CD4-positive, alpha-beta memory T cell (primary cell): ENCODE measurements around the gene SPON1. TPM values are rescaled to one million over a fixed set of nuclear protein-coding genes. Genes with fewer than 3 reads are reported as not detected.
"Not testable (repeated sequence)": the region's sequence is repeated elsewhere in the genome, so short reads cannot be mapped to it uniquely, and the experiment has no call there.

Source experiments
- CTCF ChIA-PET: fragments of 350-600 bp; sonication (Branson Sonifier 250); formaldehyde crosslinking; loops from one replicate; lab custom pipeline; 2021; ENCODE audit warnings: inconsistent platforms; ENCODE audit not compliant: partially characterized antibody; lab: Charles Lee
- POLR2A ChIA-PET: fragments of 350-600 bp; sonication (Branson Sonifier 250); formaldehyde crosslinking; loops from one replicate; lab custom pipeline; 2021; ENCODE audit not compliant: partially characterized antibody; lab: Charles Lee
- DNase-seq, 5 donors: peaks; one replicate each; pipeline versions ENCODE4 v3.0.0 to v3.0.0-alpha.2; 2020 to 2022; ENCODE audit warnings: mixed read lengths in 1 of 5
- H3K27ac ChIP-seq: one replicate; pipeline ENCODE4 v1.7.0; 2013; ENCODE audit warnings: low read depth, low read length
- H3K27me3 ChIP-seq: 2 replicates; pipeline ENCODE4 v1.7.0; 2013; ENCODE audit warnings: mild to moderate bottlenecking, low read length, moderate library complexity; ENCODE audit not compliant: insufficient read depth
- H3K36me3 ChIP-seq: 2 replicates; pipeline ENCODE4 v1.7.0; 2013; ENCODE audit warnings: mild to moderate bottlenecking, low read length, moderate library complexity; ENCODE audit not compliant: insufficient read depth
- H3K4me1 ChIP-seq: 2 replicates; pipeline ENCODE4 v1.7.0; 2013; ENCODE audit warnings: mild to moderate bottlenecking, low read length, moderate library complexity; ENCODE audit not compliant: insufficient read depth
- H3K4me3 ChIP-seq, 2 donors: one replicate each; pipeline ENCODE4 v1.7.0; 2013; ENCODE audit warnings: low read length in 2 of 2, mild to moderate bottlenecking in 1 of 2
- H3K9me3 ChIP-seq, 2 donors: one replicate each; pipeline ENCODE4 v1.7.0; 2013; ENCODE audit warnings: low read length in 2 of 2, control low read depth in 1 of 2; ENCODE audit not compliant: control insufficient read depth in 1 of 2
- H3K27ac Mint-ChIP-seq, 7 donors: one replicate each; pipeline ENCODE4 v1.8.0; 2020 to 2021; ENCODE audit warnings: mixed read lengths in 7 of 7, mild to moderate bottlenecking in 6 of 7, inconsistent platforms in 3 of 7, moderate library complexity in 3 of 7
- H3K27me3 Mint-ChIP-seq, 2 donors: one replicate each; pipeline ENCODE4 v1.8.0; 2020 to 2021; ENCODE audit warnings: mixed read lengths in 2 of 2
- H3K36me3 Mint-ChIP-seq, 2 donors: one replicate each; pipeline ENCODE4 v1.8.0; 2020 to 2021; ENCODE audit warnings: mixed read lengths in 2 of 2, inconsistent platforms in 1 of 2, mild to moderate bottlenecking in 1 of 2
- H3K4me1 Mint-ChIP-seq, 4 donors: one replicate each; pipeline ENCODE4 v1.8.0; 2020 to 2021; ENCODE audit warnings: mixed read lengths in 4 of 4, mild to moderate bottlenecking in 1 of 4
- H3K4me3 Mint-ChIP-seq, 8 donors: one replicate each; pipeline ENCODE4 v1.8.0; 2020 to 2021; ENCODE audit warnings: mixed read lengths in 8 of 8, mild to moderate bottlenecking in 7 of 8, moderate library complexity in 6 of 8, inconsistent platforms in 3 of 8
- H3K9me3 Mint-ChIP-seq, 8 donors: one replicate each; pipeline ENCODE4 v1.8.0; 2020 to 2021; ENCODE audit warnings: mixed read lengths in 8 of 8, mild to moderate bottlenecking in 5 of 8, inconsistent platforms in 3 of 8, moderate library complexity in 1 of 8
- intact Hi-C: fragments of 100-400 bp; cut with micrococcal nuclease; formaldehyde crosslinking; loops from one replicate; pipeline ENCODE4 v1.15.1; 2023
- polyA plus RNA-seq, 2 donors: library from polyadenylated mRNA; unstranded; fragments of 300-500 nt; fragmentation: Illumina TruSeq; gene quantifications; one replicate each; pipeline ENCODE4 v1.2.3, GENCODE V29; 2021
- total RNA-seq, 2 experiments: library from RNA; stranded (reverse); gene quantifications; one replicate each; pipeline ENCODE4 v1.2.3, GENCODE V29; 2021

SPON1 gene
- total and polyA plus RNA-seq, 4 experiments from 2014 or later = 2.0 to 60.4 (median 30.6) TPM

- intact Hi-C loops = no loop called here
- POLR2A ChIA-PET = no interaction called here
These were observed 311.4 kb downstream of the SPON1 start for GRCh38 chr11:14273895-14274294.

GRCh38 chr11:14275076-14275475 lies 312.6 kb downstream of the SPON1 start:
- H3K27ac Mint-ChIP-seq = peak overlapping the region in 3 of 7 donors; percentile 47 to 67 (median 57)
- POLR2A ChIA-PET = no interaction called here
- peaks cover 10 to 11% of the 10 kb centered on the region in 2 donors for H3K36me3 Mint-ChIP-seq
- Histone ChIP-seq H3K36me3 (no peaks in the 10 kb centered on the region), H3K9me3 (no peaks in the 10 kb centered on the region), H3K27me3 (no peaks in the 10 kb centered on the region), H3K27ac (no peak overlapping the region), H3K4me1 (peaks cover 22% of the 10 kb centered on the region), H3K4me3 (no peak overlapping the region)
- H3K4me1 Mint-ChIP-seq = peaks cover 21 to 29% (median 25%) of the 10 kb centered on the region in 4 donors
- no peaks in the 10 kb centered on the region for H3K27me3 Mint-ChIP-seq
- H3K4me3 Mint-ChIP-seq = no peak overlapping the region
- CTCF ChIA-PET = no interaction called here
- intact Hi-C loops = no loop called here
- no peak for DNase-seq
- H3K9me3 Mint-ChIP-seq = peaks cover 0 to 2% (median 0%) of the 10 kb centered on the region in 8 donors

More at GRCh38 chr11:14273895-14274294, 311.4 kb downstream of the SPON1 start:
- Histone ChIP-seq H3K27me3 (no peaks in the 10 kb centered on the region), H3K36me3 (no peaks in the 10 kb centered on the region), H3K9me3 (no peaks in the 10 kb centered on the region), H3K4me1 (peaks cover 29% of the 10 kb centered on the region), H3K27ac (no peak overlapping the region), H3K4me3 (no peak overlapping the region)
- CTCF ChIA-PET = interaction anchor here (0.7 kb wide), 1 partner anchor 181 kb away, joined by 3 read pairs; no protein-coding TSS in a partner anchor
- peaks cover 0 to 2% (median 0%) of the 10 kb centered on the region in 8 donors for H3K9me3 Mint-ChIP-seq
- H3K4me1 Mint-ChIP-seq = peaks cover 25 to 34% (median 30%) of the 10 kb centered on the region in 4 donors
- DNase-seq = no peak
- no peak overlapping the region for H3K4me3 Mint-ChIP-seq
- peaks cover 5% of the 10 kb centered on the region in 2 donors for H3K36me3 Mint-ChIP-seq
- no peaks in the 10 kb centered on the region for H3K27me3 Mint-ChIP-seq
- H3K27ac Mint-ChIP-seq = no peak overlapping the region

- DNase-seq, H3K36me3 ChIP-seq, H3K4me3 Mint-ChIP-seq, CTCF ChIA-PET, H3K4me1 Mint-ChIP-seq, POLR2A ChIA-PET, H3K27me3 Mint-ChIP-seq, H3K27me3 ChIP-seq, H3K4me1 ChIP-seq, H3K9me3 ChIP-seq, H3K27ac ChIP-seq, H3K4me3 ChIP-seq, H3K9me3 Mint-ChIP-seq, intact Hi-C loops, H3K27ac Mint-ChIP-seq: not testable (repeated sequence)
- H3K36me3 Mint-ChIP-seq = peaks cover 11 to 15% of the 10 kb centered on the region in 2 donors
These were observed 316.3 kb downstream of the SPON1 start for GRCh38 chr11:14278869-14279268.

GRCh38 chr11:14288189-14288935 lies 325.8 kb downstream of the SPON1 start:
- no peaks in the 10 kb centered on the region for H3K9me3 ChIP-seq
- no peaks in the 10 kb centered on the region for H3K27me3 Mint-ChIP-seq
- no peaks in the 10 kb centered on the region for H3K36me3 ChIP-seq
- peak overlapping the region; percentile 47 to 80 (median 64) for H3K4me3 Mint-ChIP-seq
- peaks cover 19 to 24% of the 10 kb centered on the region in 2 donors for H3K36me3 Mint-ChIP-seq
- H3K4me1 Mint-ChIP-seq = peaks cover 10 to 17% (median 14%) of the 10 kb centered on the region in 4 donors
- POLR2A ChIA-PET = no interaction called here
- no peaks in the 10 kb centered on the region for H3K27me3 ChIP-seq
- peaks cover 9% of the 10 kb centered on the region for H3K4me1 ChIP-seq
- CTCF ChIA-PET = interaction anchor here (0.7 to 1.4 kb wide), 2 partner anchors 12 to 167 kb away, joined by 4 to 6 read pairs; no protein-coding TSS in a partner anchor
- no peak overlapping the region for H3K27ac ChIP-seq
- DNase-seq = peak in 2 of 5 donors; percentile 10 to 19
- peak overlapping the region; percentile 9 to 92 (median 87) for H3K27ac Mint-ChIP-seq
- no peak overlapping the region for H3K4me3 ChIP-seq
- intact Hi-C loops = no loop called here
- no peaks in the 10 kb centered on the region for H3K9me3 Mint-ChIP-seq

GRCh38 chr11:14290422-14290821 lies 327.9 kb downstream of the SPON1 start:
- H3K9me3 ChIP-seq = no peaks in the 10 kb centered on the region
- H3K27ac Mint-ChIP-seq = no peak overlapping the region
- DNase-seq = no peak

GRCh38 chr11:14299921-14300320 lies 337.4 kb downstream of the SPON1 start:
- Histone ChIP-seq H3K27ac (no peak overlapping the region), H3K9me3 (no peaks in the 10 kb centered on the region), H3K4me1 (peaks cover 7% of the 10 kb centered on the region), H3K36me3 (no peaks in the 10 kb centered on the region), H3K4me3 (no peak overlapping the region), H3K27me3 (no peaks in the 10 kb centered on the region)
- Mint-ChIP-seq H3K4me1 (peaks cover 0 to 12% (median 4%) of the 10 kb centered on the region in 4 donors), H3K9me3 (no peaks in the 10 kb centered on the region), H3K27ac (no peak overlapping the region), H3K27me3 (no peaks in the 10 kb centered on the region), H3K4me3 (no peak overlapping the region), H3K36me3 (peaks cover 0 to 1% of the 10 kb centered on the region in 2 donors)
- DNase-seq = no peak
- intact Hi-C loops = loop anchor here (1.0 kb wide), 2 partner anchors 155 to 607 kb away; no protein-coding TSS in a partner anchor
- CTCF ChIA-PET = interaction anchor here (1.0 to 8.9 kb wide), 12 partner anchors 12 to 608 kb away, joined by 3 to 172 read pairs (median 6); no protein-coding TSS in a partner anchor
- POLR2A ChIA-PET = interaction anchor here (0.9 to 1.2 kb wide), 2 partner anchors 154 to 155 kb away, joined by 3 to 9 read pairs; no protein-coding TSS in a partner anchor

More at GRCh38 chr11:14290422-14290821, 327.9 kb downstream of the SPON1 start:
- Histone ChIP-seq H3K27me3 (no peaks in the 10 kb centered on the region), H3K4me3 (no peak overlapping the region), H3K36me3 (no peaks in the 10 kb centered on the region), H3K27ac (no peak overlapping the region), H3K4me1 (peaks cover 9% of the 10 kb centered on the region)
- Mint-ChIP-seq H3K9me3 (no peaks in the 10 kb centered on the region), H3K36me3 (peaks cover 29 to 31% of the 10 kb centered on the region in 2 donors), H3K4me3 (no peak overlapping the region), H3K4me1 (peaks cover 10 to 17% (median 14%) of the 10 kb centered on the region in 4 donors), H3K27me3 (no peaks in the 10 kb centered on the region)
- intact Hi-C loops = no loop called here
- POLR2A ChIA-PET = no interaction called here
- CTCF ChIA-PET = no interaction called here
